G401.6 (cell line): ENCODE data around the gene VPS11.

Experiments
- FAIRE-seq: peaks from 2 replicates; lab custom pipeline; 2012; peaks lifted over from hg19 to GRCh38; lab: Jason Lieb, UNC

VPS11 gene

GRCh38 chr11:119081682-119082260 is 14.2 kb downstream of the VPS11 start:
- FAIRE-seq, result no peak

GRCh38 chr11:119084663-119085436 is 17.2 kb downstream of the VPS11 start, which contains the start of gene HMBS:
HMBS (plus strand) TSS chr11:119084881; CDS start chr11:119085034, 153 bp downstream.
- peak; percentile 93 for FAIRE-seq

- no peak for FAIRE-seq
Observed at GRCh38 chr11:119085437-119085847, 17.8 kb downstream of the VPS11 start.

- no peak for FAIRE-seq
Observed at GRCh38 chr11:119087123-119087522, 19.5 kb downstream of the VPS11 start.

- no peak for FAIRE-seq
Observed at GRCh38 chr11:119087747-119088241, 20.2 kb downstream of the VPS11 start.

DNA sequence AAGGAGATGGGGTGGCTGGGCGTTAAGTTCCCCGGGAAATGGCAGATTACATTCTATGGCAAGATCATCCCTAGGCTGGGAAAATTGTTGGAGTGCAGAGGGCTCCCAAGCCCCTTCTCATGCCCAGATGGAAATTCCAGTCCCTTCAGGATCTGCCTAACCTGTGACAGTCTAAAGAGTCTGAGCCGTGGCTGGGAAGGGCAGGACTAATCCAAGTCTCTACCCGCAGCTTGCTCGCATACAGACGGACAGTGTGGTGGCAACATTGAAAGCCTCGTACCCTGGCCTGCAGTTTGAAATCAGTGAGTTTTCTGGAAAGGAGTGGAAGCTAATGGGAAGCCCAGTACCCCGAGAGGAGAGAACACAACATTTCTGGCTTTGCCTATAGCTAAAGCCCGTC is 20.8 kb downstream of the VPS11 start:
- FAIRE-seq, result no peak

GRCh38 chr11:119089319-119089718 is 21.7 kb downstream of the VPS11 start:
- FAIRE-seq, result no peak

DNA sequence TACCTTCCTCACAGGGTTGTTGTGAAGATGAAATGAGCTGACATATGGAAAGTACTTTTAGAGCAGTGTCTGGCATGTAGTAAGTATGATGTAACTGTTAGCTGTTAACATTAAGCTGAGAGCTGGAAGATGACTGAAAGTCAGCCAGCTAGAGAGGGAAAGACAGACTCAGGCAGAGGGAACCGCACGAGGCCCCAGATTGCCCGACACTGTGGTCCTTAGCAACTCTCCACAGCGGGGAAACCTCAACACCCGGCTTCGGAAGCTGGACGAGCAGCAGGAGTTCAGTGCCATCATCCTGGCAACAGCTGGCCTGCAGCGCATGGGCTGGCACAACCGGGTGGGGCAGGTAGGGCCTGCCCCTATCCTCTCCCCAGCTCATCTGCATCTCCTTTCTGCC is 23.6 kb downstream of the VPS11 start:
- no peak for FAIRE-seq

GRCh38 chr11:119091966-119092879 is 24.6 kb downstream of the VPS11 start:
- FAIRE-seq, result no peak

DNA sequence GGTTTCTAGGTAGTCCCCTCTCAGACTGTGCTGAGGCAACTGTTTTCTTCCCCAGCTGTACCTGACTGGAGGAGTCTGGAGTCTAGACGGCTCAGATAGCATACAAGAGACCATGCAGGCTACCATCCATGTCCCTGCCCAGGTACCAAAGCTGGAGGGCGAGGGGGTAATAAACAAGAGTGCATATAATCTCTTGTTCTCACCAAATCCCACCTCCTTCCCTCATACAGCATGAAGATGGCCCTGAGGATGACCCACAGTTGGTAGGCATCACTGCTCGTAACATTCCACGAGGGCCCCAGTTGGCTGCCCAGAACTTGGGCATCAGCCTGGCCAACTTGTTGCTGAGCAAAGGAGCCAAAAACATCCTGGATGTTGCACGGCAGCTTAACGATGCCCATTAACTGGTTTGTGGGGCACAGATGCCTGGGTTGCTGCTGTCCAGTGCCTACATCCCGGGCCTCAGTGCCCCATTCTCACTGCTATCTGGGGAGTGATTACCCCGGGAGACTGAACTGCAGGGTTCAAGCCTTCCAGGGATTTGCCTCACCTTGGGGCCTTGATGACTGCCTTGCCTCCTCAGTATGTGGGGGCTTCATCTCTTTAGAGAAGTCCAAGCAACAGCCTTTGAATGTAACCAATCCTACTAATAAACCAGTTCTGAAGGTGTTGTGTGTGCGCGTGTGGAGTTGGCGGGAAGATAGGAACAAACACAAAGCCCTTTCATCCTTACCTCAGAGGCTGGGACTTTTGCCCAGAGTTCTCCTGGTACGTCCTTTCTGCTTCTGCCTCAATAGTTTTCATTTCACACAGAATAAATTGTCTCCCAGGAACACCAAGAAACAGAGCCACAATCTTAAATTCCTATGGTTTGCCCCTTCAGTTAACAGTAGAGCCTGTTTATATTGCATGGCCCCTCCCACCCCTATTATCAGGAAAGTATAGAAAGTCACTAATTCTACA is 25.5 kb downstream of the VPS11 start:
- no peak for FAIRE-seq

DNA sequence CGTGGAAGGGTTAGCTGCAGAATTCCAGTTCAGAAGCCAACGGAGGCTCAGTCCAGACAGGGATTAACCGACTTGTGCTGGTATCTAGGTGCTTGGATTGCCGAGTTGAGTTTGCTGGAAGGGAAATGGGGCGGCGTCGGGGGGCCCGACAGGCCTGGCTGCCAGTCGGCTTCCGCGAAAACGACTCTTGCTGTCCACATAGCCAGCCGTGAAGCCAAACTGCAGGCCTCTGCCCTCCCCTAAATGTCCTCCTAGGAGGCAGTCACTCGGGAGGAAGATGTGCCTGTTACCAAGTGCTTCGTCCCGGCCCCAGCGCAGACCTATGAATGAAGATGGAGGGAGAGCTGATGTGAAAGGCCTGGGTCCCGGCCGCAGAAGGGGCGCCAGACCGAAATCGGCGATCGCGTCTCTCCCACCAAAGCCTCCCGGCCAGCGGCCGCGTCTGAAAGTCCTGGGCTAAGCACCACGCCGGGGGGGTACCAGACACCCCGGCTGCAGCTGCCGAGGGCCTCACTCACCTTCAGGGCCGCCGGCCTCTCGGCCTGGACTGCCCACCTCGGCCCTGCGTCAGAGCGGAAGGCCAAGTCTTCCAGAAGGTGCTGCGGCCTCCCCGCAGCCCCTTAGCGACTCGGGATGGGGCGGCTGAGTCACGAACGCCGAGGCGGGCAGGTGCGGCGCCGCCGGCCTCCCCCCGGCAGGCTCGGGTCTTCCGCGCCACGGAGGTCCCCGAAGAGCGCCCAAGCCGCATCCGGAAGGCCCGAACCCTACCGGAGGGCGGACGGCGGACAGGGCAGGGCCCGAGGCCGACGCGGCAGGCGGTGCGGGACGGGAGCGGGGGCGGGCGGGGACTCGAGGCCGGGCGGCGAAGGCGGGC is 26.6 kb downstream of the VPS11 start:
- FAIRE-seq, result no peak

GRCh38 chr11:119094816-119095065 is 27.1 kb downstream of the VPS11 start:
- FAIRE-seq, result no peak

- FAIRE-seq, result peak; percentile 100
Observed at GRCh38 chr11:119095066-119095880, 27.7 kb downstream of the VPS11 start.

DNA sequence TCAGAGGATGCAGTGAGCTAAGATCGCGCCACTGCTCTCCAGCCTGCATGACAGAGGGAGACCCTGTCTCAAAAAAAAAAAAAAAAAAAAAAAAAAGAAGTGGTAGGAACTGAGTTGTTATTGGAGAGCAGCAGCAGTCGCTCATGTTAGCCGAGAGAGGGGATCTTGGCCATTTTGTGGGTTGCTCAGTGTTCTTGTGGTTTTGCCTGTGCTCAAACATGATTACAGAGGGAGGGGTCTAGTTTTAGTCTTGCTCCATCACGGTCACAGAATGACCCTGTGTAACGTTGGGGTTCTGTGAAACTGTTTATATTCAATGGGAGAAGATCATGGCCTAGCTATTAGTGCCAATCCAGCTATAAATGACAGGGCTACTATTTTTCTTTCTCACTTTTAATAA is 32.1 kb downstream of the VPS11 start:
- FAIRE-seq, result no peak

DNA sequence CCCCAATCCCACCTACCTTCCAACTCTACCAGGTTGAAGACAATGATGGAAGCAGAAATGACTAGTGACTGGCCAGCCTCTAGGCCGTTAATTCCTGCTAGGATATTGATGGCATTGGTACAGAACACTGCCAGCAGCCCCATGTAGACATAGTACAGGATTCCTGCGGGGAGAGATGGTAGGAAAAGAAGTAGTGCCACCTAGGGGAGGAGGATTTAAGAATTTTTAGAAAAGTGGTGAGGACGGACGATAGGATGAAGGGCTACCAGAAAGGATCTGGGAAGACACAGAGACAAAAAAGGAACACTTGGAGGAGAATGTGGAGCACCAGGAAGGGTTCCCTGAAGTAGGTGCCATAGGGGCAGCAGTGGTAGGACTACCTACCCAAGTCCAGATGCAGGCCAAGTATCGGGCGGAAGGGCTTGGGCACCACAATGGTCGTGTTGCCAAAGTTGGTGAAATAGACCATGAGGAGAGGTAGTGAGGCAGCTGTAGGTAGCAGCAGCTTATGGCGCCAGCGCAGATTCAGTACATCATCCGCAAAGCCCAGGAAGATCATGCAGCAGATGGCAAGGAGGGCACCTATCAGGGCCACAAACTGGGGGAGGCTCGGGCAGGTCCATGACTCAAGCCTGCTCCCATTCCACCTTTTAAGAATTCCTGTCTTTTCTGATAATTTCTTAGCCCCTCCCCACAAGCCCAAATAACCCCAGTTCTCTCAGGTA is 32.8 kb downstream of the VPS11 start:
- peak; percentile 82 for FAIRE-seq

- FAIRE-seq, result no peak
Observed at GRCh38 chr11:119100994-119101758, 33.6 kb downstream of the VPS11 start.

DNA sequence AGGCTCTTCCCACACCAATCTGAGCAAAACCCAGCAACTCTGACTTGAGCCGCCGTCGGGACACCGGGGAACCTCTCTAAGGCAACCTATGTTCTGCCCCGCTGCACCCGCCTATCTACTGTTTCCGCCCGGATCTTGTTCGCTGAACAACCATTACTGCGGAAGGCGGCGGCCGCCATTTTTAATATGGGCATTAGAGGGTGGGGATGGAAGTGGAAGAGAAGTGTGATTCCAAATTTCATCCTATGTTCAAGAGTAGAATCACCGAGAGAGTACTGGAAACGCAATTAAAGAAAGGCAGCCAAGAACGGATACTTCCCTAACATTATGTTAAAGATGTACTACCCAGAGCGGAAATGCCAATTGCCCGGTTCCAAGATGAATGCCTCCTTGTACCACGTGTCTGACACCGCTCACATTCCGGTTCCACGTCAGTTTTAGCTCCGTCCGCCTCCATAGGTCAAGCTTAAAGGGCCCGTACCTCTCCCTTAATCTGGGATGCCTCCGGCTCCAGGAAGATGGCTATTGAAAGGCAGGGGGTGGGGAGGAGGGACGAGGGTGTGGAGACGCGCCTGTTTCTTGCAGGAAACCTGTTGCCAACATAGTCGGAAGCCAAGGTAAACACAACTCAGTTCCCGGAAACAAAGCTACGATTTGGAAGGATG is 34.3 kb downstream of the VPS11 start, which contains the start of gene DPAGT1:
Gene DPAGT1, minus strand, starts transcription at position 95 of the 665 bp plus-strand sequence. CDS start 198 bp downstream, outside the sequence.
- peak; percentile 96 for FAIRE-seq
